Skeletal muscle satellite cell (primary cell): Measurements from ENCODE around the gene PTEN. TPM values are rescaled to one million over a fixed set of nuclear protein-coding genes. Genes with fewer than 3 reads are reported as not detected.
"Not testable (repeated sequence)": the region's sequence is repeated elsewhere in the genome, so short reads cannot be mapped to it uniquely, and the experiment has no call there.

Experiments
- H3K27me3 ChIP-seq: 2 replicates; pipeline ENCODE4 v1.7.0; 2013; ENCODE audit warnings: low read length; ENCODE audit not compliant: control insufficient read depth, insufficient read depth
- H3K36me3 ChIP-seq: 2 replicates; pipeline ENCODE4 v1.7.0; 2013; ENCODE audit warnings: mild to moderate bottlenecking, control low read depth, low read length; ENCODE audit not compliant: insufficient read depth
- H3K4me1 ChIP-seq: 2 replicates; pipeline ENCODE4 v1.7.0; 2013; ENCODE audit warnings: low read length; ENCODE audit not compliant: control insufficient read depth, insufficient read depth
- H3K4me2 ChIP-seq: 2 replicates; pipeline ENCODE4 v1.7.0; 2013; ENCODE audit warnings: mild to moderate bottlenecking, low read length
- H3K4me3 ChIP-seq: 2 replicates; pipeline ENCODE4 v1.7.0; 2013; ENCODE audit warnings: low read length
- H3K9ac ChIP-seq: 2 replicates; pipeline ENCODE4 v1.7.0; 2013; ENCODE audit warnings: mild to moderate bottlenecking, low read depth, low read length, moderate library complexity
- H3K9me3 ChIP-seq: replicated peaks from 2 replicates; pipeline ENCODE4 v1.7.0; 2013; ENCODE audit warnings: mild to moderate bottlenecking, control low read depth, low read length
- total RNA-seq: library from RNA; depleted of rRNA; stranded (reverse); fragments of >200 nt; gene quantifications from 2 replicates; pipeline ENCODE4 v1.2.3, GENCODE V29; 2012; rRNA removed

Gene PTEN
- total RNA-seq = 60.9 and 94.8 TPM in 2 replicates

DNA sequence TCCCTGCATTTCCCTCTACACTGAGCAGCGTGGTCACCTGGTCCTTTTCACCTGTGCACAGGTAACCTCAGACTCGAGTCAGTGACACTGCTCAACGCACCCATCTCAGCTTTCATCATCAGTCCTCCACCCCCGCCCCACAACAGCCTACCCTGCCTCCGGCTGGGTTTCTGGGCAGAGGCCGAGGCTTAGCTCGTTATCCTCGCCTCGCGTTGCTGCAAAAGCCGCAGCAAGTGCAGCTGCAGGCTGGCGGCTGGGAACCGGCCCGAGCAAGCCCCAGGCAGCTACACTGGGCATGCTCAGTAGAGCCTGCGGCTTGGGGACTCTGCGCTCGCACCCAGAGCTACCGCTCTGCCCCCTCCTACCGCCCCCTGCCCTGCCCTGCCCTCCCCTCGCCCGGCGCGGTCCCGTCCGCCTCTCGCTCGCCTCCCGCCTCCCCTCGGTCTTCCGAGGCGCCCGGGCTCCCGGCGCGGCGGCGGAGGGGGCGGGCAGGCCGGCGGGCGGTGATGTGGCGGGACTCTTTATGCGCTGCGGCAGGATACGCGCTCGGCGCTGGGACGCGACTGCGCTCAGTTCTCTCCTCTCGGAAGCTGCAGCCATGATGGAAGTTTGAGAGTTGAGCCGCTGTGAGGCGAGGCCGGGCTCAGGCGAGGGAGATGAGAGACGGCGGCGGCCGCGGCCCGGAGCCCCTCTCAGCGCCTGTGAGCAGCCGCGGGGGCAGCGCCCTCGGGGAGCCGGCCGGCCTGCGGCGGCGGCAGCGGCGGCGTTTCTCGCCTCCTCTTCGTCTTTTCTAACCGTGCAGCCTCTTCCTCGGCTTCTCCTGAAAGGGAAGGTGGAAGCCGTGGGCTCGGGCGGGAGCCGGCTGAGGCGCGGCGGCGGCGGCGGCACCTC, at the start of gene PTEN, which contains the start of gene KLLN:
PTEN (plus strand) TSS at position 573 of the 891 bp plus-strand sequence. CDS start 845 bp downstream, outside the sequence.
KLLN (minus strand) TSS at position 481 of the 891 bp plus-strand sequence. CDS start 1,046 bp downstream, outside the sequence.
- peak within 1 kb of the TSS; percentile 92 for H3K4me3 ChIP-seq
- H3K4me1 ChIP-seq = peaks cover 11% of the 10 kb centered on the region
- H3K36me3 ChIP-seq = no peaks in the 10 kb centered on the region
- no peaks in the 10 kb centered on the region for H3K27me3 ChIP-seq
- no peaks in the 10 kb centered on the region for H3K9me3 ChIP-seq
- peak within 1 kb of the TSS; percentile 100 for H3K4me2 ChIP-seq
- peak within 1 kb of the TSS; percentile 89 for H3K9ac ChIP-seq

DNA sequence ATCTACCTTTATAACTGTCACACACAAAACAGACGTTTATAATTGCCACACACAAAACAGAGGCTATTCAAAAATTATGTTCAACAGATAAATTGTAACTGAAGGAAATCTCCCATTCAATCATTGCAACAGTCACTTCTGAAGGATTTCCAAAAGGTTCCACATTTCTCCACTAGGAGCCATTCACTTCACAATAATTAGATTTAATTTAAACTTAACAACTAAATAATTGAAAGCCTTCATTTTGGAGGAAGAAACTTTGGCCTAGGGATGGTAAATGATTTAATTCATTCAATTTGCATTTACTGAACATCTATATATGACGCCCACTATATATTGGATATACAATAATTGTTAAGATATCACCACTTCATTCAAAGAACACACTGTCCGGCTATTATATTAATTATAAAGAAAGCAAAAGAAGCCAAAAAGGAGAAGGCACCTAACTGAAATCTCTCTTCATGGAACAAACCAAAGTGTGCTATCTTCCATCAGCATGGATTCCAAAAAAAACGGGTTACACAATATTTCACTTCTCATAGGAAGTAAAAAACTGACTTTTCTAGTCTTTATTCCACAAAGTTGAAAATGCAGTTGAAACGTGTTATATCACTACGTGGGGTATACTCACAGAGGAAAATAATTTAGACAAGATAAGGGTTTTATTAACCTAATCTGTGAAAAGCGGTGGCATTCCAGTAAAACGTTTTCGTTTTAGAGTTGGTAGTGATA, 47.1 kb upstream of the PTEN start:
- peak overlapping the region; percentile 94 for H3K4me3 ChIP-seq
- H3K4me1 ChIP-seq = peaks cover 10% of the 10 kb centered on the region
- H3K4me2 ChIP-seq = peak overlapping the region; percentile 88
- peaks cover 10% of the 10 kb centered on the region for H3K36me3 ChIP-seq
- no peaks in the 10 kb centered on the region for H3K27me3 ChIP-seq
- H3K9ac ChIP-seq = no peak overlapping the region
- no peaks in the 10 kb centered on the region for H3K9me3 ChIP-seq

- Histone ChIP-seq H3K4me2 (peak overlapping the region; percentile 88), H3K27me3 (no peaks in the 10 kb centered on the region), H3K9ac (peak overlapping the region; percentile 96), H3K4me3 (peak overlapping the region; percentile 94), H3K9me3 (no peaks in the 10 kb centered on the region), H3K4me1 (peaks cover 10% of the 10 kb centered on the region), H3K36me3 (peaks cover 2% of the 10 kb centered on the region)
These were observed 46.4 kb upstream of the PTEN start for GRCh38 chr10:87816898-87817608.

GRCh38 chr10:87817609-87818504, 45.6 kb upstream of the PTEN start, which contains the start of gene ATAD1:
TSS of gene ATAD1 (minus strand) at chr10:87818226. CDS start at chr10:87814599, 3,627 bp downstream.
- peak within 1 kb of the TSS; percentile 94 for H3K4me3 ChIP-seq
- H3K36me3 ChIP-seq = no peaks in the 10 kb centered on the region
- no peaks in the 10 kb centered on the region for H3K9me3 ChIP-seq
- H3K27me3 ChIP-seq = no peaks in the 10 kb centered on the region
- peak within 1 kb of the TSS; percentile 96 for H3K9ac ChIP-seq
- H3K4me1 ChIP-seq = peaks cover 10% of the 10 kb centered on the region
- peak within 1 kb of the TSS; percentile 88 for H3K4me2 ChIP-seq

DNA sequence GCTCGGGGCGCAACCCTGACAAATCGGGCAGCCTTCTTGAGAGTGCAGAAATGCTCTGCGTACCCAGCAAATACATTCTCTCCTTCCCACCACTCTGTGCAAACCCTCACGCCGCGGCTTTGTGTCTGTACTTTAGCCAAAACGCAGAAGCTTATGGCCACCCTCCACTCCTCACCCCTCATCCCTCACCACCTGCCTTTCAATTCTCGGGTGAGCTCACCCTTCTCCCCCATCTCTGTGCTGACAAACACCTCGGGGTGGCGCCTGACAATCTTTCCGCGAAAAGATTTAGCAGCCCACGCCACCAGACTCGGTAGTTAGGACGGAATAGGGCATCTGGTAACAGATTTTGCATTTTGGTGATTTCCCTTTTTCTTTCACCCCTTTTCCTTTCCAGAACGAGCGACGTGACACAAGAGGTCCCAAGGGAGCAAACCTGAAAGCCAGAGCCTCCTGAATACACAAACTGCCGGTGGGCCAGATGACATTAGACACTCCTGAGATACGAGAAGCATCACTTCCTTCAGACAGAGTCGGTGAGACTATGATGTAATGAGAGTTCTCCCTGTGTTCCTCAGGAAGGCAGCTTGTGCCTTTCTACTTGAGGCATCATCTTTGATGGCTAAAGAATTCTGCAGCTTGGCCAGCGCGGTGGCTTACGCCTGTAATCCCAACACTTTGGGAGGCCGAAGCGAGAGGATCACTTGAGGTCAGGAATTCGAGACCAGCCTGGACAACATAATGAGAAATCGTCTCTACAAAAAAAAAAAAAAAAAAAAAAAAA, 44.7 kb upstream of the PTEN start:
- peak overlapping the region; percentile 96 for H3K9ac ChIP-seq
- no peaks in the 10 kb centered on the region for H3K9me3 ChIP-seq
- H3K4me1 ChIP-seq = peaks cover 10% of the 10 kb centered on the region
- H3K4me2 ChIP-seq = peak overlapping the region; percentile 88
- H3K27me3 ChIP-seq = no peaks in the 10 kb centered on the region
- peak overlapping the region; percentile 94 for H3K4me3 ChIP-seq
- no peaks in the 10 kb centered on the region for H3K36me3 ChIP-seq

DNA sequence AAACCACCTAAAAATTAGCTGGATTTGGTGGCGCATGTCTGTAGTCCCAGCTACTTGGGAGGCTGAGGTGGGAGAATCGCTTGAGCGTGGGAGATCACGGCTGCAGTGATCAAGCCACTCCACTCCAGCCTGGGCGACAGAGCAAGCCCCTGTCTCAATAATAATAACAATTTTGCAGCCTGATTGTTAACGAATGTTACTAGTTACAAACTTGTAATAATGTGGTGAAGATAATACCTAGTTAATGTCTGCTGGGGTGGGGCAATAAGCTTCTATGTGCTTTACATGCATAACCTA, 44.2 kb upstream of the PTEN start:
- no peaks in the 10 kb centered on the region for H3K36me3 ChIP-seq
- H3K4me3 ChIP-seq = no peak overlapping the region
- no peaks in the 10 kb centered on the region for H3K9me3 ChIP-seq

GRCh38 chr10:87826653-87827052, 36.8 kb upstream of the PTEN start:
- H3K36me3 ChIP-seq = no peaks in the 10 kb centered on the region
- H3K9me3 ChIP-seq = no peaks in the 10 kb centered on the region
- no peak overlapping the region for H3K4me2 ChIP-seq
- H3K27me3 ChIP-seq = no peaks in the 10 kb centered on the region
- no peak overlapping the region for H3K4me3 ChIP-seq
- H3K4me1 ChIP-seq = no peaks in the 10 kb centered on the region
- no peak overlapping the region for H3K9ac ChIP-seq

More for the DNA sequence above, 44.2 kb upstream of the PTEN start:
- no peak overlapping the region for H3K4me2 ChIP-seq
- H3K4me1 ChIP-seq = peaks cover 10% of the 10 kb centered on the region
- no peak overlapping the region for H3K9ac ChIP-seq
- H3K27me3 ChIP-seq = no peaks in the 10 kb centered on the region

GRCh38 chr10:87827681-87828080, 35.7 kb upstream of the PTEN start:
- H3K27me3 ChIP-seq = no peaks in the 10 kb centered on the region
- H3K36me3 ChIP-seq = no peaks in the 10 kb centered on the region
- no peak overlapping the region for H3K4me2 ChIP-seq
- no peak overlapping the region for H3K4me3 ChIP-seq
- no peaks in the 10 kb centered on the region for H3K4me1 ChIP-seq
- H3K9ac ChIP-seq = no peak overlapping the region
- no peaks in the 10 kb centered on the region for H3K9me3 ChIP-seq

- not testable (repeated sequence) for H3K4me2 ChIP-seq, H3K27me3 ChIP-seq, H3K4me3 ChIP-seq, H3K9me3 ChIP-seq, H3K36me3 ChIP-seq, H3K4me1 ChIP-seq, H3K9ac ChIP-seq
These were observed 34.4 kb upstream of the PTEN start for GRCh38 chr10:87829051-87829450.
